Kidney tubule cell (primary cell): Measurements from ENCODE around the gene CARD9.
"Not testable (repeated sequence)": the region's sequence is repeated elsewhere in the genome, so short reads cannot be mapped to it uniquely, and the experiment has no call there.

Experiments
- DNase-seq: peaks from one replicate; pipeline ENCODE4 v3.0.0-alpha.2; 2018; ENCODE audit warnings: low spot score

Gene CARD9

GRCh38 chr9:136363949-136364748, 9.3 kb downstream of the CARD9 start:
- no peak for DNase-seq

DNA sequence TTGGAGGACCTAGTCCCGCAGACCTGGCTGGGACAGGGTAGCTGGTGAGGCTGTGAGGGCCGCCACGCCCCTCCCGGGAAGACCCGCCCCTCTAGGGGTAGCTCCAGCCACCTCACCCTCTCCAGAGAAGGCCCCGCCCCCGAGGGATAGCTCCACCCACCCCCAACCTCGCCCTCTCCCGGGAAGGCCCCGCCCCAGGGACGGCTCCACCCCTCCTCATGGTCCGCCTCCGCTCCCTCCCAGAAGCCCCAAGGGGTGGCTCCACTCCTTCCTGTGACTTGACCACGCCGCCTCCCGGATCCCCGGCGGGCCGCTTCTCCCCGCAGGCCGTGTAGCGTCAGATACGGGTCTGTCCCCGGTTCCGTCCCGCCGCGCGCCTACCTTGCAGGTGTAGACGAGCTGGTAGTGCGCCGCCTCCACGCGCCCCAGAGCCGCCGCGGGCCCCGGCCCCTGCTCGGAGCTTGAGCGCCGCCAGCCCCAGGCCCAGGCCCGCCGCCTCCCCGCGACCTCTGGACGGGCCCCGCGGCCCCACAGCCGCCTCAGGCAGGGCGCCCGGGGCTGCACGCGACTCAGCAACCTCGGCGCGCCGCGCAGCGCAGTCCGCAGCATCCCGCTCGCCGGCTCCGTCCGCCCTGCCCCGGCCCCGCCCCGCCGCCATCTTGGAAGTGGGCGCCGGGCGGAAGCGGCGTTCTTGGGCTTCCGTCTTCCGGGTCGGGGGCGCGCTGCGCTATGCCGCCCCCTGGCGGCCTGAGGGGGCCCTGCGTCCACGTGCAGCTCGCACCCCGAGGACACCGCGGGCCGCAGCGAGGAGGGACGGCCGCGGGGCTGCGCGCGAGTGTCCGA, 10.1 kb downstream of the CARD9 start, which contains the start of gene DNLZ:
TSS of gene DNLZ (minus strand) at position 639 of the 843 bp plus-strand sequence. CDS start at position 609, 30 bp downstream.
- peak; percentile 95 for DNase-seq

DNA sequence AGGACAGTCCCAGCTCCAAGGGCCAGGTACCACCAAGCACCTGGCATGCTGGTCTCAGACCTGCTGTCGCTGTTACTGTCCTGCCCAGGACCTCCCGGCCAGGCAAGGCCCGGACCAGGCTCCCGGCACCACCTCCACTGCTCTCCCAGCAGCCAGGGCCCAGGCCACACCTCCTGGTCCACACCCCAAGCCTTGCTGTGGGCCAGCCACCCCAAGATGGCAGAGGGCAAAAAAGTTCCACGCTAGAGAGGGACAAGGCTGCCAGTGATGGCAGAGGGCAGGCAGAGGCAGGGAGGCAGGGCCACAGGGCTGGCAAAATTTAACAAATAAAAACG, 11.1 kb downstream of the CARD9 start:
- DNase-seq = no peak

- DNase-seq = no peak
Observed at GRCh38 chr9:136361754-136362449, 11.6 kb downstream of the CARD9 start.

DNA sequence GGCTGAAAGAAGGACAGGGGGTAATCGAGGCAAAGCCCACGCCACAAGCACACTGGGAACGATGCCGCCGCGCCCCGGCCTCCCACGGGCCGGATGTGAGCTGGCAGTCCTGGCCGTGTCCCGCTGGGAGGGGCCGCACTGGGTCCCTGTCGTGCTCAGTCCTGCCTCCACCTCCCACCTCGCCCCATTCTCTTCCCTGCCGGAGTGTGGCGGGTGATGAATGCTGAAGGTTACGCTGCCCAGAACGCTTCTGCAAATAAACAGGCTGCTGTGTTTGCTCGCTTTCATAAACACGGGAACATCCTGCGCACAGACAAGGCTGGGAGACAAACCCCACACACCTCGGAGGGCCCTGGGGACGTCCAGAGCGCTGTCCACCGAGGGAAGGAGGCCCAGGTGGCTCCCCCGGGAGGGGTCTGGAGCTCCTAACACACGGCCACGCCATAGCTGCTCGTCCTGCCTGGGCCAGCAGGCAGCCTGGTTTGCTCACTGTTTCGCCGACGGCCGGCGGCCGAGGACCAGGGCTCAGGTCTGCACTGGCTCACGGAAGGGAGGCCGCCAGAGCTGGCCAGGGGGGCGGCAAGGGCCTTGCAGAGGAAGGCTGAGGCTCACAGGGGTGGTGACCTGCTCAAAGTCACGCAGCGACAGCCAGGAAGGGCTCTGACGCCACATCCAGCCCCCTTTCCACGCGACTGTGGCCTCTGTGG, 12.3 kb downstream of the CARD9 start:
- no peak for DNase-seq

GRCh38 chr9:136359774-136360718, 13.4 kb downstream of the CARD9 start:
- DNase-seq = no peak

GRCh38 chr9:136358888-136359287, 14.6 kb downstream of the CARD9 start:
- DNase-seq = no peak

- DNase-seq = no peak
Observed at GRCh38 chr9:136358016-136358415, 15.5 kb downstream of the CARD9 start.

GRCh38 chr9:136357202-136357725, 16.2 kb downstream of the CARD9 start:
- DNase-seq = no peak

- no peak for DNase-seq
Observed at GRCh38 chr9:136355616-136356557, 17.6 kb downstream of the CARD9 start.

GRCh38 chr9:136354592-136355085, 18.8 kb downstream of the CARD9 start:
- DNase-seq = peak; percentile 72

DNA sequence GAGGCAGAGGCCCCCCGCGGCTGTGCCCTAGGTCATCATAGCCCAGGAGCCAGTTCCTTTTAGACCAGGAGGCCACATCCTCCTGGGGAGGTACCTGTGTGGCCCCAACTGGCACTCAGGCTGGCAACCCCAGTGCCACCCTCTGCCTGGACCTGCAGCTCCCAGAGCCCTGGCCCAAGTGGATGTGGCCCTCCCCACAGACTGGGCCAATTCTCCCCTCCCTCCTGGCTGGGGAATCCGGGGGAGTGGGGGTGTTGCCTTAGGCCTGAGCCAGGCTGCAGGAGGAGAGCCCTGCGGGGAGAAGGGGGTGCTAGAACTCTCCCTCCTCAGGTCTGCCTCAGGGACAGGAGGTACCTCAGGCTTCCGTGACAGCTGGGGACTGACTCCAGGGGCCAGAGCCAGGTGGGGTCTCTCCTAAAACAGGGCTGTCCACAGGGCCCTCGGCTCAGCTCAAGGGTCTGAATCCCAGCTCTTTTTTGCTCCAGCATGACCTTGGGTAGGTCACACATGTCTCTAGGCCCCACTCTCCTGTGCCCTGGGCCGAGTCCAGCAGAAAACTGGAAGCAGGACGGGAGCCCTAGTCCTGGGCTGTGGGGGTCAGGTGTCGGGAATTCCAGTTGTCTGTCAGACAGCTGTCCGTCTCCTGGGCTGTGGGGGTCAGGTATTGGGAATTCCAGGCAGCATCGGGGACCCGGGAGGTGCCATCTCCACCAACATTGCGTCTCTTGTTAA, 19.5 kb downstream of the CARD9 start:
- DNase-seq = no peak

DNA sequence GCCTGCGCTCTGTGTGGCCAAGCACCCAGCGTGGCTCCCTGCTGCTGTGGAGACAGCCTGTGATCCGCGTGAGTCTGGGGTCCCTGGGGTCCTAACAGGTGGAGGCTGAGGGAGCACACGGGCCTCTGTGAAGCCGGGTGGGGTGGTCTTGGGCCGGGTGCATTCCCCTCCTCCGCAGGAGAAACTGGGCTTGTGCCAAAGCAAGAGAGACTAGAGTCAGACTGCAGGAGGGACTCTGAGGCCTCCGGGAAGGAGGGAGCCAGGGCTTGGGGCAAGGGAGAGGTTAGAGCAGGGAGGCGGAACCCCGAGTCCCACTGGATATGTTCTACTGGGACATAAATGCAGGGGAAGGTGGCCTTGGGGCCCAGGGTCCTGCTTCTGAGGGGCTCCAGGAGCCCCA, 20.4 kb downstream of the CARD9 start:
- no peak for DNase-seq

- no peak for DNase-seq
Observed at GRCh38 chr9:136352682-136353081, 20.8 kb downstream of the CARD9 start.

DNA sequence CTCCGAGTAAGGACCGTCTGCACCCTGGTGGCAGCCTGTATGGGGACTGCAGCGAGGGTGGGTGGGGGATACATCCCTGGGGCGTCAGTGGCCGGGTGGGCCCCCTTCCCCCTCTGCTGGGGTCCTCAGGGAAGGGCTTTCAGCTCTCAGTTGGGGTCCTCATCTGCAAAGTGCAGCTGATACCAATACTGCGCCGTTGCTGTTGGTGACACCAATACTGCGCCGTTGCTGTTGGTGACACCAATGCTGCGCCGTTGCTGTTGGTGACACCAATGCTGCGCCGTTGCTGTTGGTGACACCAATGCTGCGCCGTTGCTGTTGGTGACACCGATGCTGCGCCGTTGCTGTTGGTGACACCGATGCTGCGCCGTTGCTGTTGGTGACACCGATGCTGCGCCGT, 21.6 kb downstream of the CARD9 start:
- not testable (repeated sequence) for DNase-seq

GRCh38 chr9:136351252-136351800, 22.1 kb downstream of the CARD9 start:
- DNase-seq = no peak

GRCh38 chr9:136349546-136349945, 23.9 kb downstream of the CARD9 start:
- no peak for DNase-seq

- no peak for DNase-seq
Observed at GRCh38 chr9:136348691-136349090, 24.8 kb downstream of the CARD9 start.
